CD4-positive, alpha-beta T cell treated with Interleukin-15 for 4 hours (primary cell): Measurements from ENCODE around the gene JOSD2.
"Not testable (repeated sequence)": the region's sequence is repeated elsewhere in the genome, so short reads cannot be mapped to it uniquely, and the experiment has no call there.

Source experiments
- DNase-seq: peaks from one replicate; pipeline ENCODE4 v3.0.0-alpha.2; 2020; ENCODE audit warnings: low spot score

The JOSD2 gene

DNA sequence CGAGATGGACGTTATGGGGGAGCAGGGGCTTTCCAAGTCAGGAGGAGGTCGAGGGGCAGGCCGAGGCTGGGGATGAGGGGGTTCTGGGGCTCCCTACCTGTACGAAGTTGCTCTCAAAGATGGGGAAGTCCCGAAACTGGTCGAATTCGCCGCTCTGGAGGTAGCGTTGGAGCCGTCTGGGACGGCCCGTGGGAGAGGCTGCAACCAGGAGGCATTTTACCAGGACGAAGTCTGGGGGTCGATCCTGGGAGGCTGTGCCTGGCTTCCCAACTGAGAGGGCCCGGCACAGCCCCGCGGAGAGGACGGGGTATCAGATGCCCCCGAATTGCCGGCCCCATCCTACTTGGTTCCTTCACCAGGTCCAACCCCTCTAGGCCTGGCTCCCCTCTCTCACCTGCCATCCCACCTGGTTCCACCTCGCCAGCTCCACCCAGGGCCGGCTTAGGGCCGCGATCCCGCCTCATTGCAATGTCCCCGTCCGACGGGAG, 35.2 kb downstream of the JOSD2 start:
- no peak for DNase-seq

- no peak for DNase-seq
Observed at GRCh38 chr19:50475101-50475568, 35.9 kb downstream of the JOSD2 start.

DNA sequence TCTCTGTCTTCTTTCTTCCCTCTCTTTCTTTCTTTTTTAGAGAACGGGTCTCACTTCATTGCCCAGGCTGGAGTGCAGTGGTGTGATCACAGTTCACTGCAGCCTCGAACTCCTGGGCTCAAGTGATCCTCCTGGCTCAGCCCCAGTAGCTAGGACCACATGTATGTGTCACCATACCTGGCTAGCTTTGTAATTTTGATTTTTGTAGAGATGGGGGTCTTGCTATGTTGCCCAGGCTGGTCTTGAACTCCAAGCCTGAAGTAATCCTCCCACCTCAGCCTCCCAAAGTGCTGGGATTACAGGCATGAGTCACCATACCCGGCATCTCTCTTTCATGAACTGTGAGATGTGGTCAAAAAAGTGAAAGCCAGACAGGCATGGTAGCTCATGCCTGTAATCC, 37.7 kb downstream of the JOSD2 start:
- not testable (repeated sequence) for DNase-seq

DNA sequence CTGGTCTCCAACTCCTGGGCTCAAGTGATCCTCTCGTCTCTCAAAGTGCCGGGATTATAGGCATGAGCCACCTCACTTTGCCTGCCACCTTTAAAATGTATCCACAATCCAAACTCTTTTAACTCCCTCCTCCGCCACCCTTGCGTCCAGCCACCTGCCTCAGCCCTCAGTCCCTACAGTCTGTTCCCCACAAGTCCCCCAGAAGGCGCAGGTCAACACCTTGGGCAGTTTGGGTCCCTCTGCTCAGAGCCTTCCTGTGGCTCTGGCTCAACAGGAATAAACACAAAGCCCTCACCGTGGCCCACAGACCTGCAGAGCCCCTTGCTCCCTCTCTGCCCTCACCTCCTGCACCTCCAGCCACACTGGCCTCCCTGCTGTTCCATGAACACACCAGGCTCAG, 42.2 kb downstream of the JOSD2 start:
- no peak for DNase-seq

DNA sequence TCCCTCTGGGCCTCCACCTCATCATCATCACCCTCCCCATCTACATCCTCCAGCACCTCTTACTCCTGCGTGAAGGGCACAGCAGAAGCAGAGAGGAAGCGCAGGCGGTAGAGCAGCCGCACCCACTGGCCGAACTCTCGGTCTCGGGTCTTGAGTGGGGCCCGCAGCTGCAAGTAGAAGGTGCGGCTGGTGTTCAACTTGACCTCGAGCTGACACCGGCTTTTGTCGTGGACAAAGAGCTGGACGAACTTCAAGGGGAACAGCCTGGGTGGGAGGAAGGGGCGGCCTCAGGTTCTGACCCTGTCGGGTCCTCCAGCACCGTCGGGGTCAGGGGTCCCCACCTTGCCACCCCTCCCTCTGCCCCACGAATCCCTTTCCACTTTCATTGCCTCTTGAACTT, 43.4 kb downstream of the JOSD2 start:
- no peak for DNase-seq

DNA sequence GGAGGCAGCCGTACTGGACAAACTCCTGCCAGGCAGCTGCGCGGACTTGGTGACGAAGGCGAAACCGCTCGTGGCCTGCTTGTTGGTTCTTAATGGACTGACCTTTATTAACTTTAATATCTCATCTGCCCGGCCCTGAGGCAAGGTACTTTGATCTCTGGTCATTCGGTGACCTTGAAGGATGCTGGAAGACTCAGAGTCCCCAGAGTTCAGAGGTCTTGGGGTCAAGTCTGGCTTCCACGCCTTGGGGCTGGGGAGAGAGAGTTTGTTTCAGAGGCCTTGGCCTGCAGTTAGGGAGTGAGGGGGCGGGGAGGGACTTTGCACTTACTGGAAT, 44.3 kb downstream of the JOSD2 start:
- DNase-seq = no peak

DNA sequence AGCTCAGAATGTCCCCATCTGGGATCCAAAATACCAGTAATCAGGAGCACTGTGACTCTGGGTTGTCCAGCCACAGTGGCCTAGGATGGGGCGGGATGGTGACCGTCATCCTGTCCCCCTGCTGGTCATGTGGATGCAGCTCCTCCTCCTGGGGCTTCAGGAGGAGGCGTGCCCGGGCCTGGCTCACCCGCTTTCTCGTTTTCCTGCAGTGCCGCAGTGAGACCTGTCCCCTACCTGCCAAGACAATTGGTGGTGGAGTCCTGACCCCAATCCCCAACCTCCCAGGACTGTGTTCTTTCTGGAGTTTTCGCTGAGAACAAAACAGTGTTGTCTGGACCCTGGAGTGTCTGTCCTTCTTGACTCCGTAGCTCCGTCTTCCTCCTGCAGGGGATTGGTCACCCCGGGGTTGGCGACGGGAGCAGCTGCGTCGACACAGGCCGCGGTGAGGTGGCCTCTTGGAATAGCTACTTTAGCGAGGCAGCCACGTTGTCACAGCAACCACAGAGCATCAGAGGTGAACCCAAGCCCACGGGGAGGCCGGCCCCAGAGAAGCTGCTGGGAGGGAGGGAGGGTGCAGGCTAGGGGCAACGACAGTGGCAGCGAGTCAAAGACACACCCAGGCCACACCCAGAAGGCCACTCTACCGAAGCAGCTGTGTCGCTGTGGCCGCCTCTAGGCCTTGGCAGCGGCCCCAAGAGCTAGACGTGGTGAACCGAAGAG, 44.8 kb downstream of the JOSD2 start:
- no peak for DNase-seq

GRCh38 chr19:50465000-50465399, 46.0 kb downstream of the JOSD2 start:
- no peak for DNase-seq

DNA sequence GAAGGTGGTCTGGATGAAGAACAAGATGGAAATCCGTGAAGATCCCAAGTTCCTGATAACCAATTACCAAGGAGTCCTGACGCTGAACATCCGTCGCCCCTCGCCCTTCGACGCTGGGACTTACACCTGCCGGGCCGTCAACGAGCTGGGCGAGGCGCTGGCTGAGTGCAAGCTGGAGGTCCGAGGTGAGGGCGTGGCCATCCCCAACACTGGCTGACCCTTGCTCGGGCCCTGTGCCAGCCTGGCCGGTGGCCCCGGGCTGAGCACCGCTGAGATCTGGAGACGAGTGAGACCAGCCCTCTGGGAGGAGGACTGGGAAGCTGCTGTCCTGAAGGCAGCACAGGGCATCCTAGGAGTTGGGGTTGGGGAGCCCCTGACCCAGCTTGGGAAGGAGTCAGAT, 46.6 kb downstream of the JOSD2 start:
- DNase-seq = no peak

DNA sequence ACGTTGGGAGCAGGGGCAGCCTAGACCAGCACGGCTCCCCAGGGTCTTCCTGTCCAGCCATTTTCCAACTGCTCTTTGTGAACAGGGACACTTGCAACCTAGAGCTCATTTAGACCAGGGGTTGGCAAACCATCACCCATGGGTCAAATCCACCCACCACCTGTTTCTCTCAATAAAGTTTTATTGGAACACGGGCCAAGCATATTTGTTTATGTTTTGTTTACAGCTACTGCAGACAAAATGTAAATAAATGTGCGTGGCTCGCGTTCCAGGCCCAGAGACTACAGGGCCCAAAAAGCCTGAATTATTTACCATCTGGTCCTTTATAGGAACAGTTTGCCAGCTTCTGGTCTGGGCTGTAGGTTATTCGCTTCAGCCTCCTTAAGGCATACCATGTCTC, 48.0 kb downstream of the JOSD2 start:
- no peak for DNase-seq

DNA sequence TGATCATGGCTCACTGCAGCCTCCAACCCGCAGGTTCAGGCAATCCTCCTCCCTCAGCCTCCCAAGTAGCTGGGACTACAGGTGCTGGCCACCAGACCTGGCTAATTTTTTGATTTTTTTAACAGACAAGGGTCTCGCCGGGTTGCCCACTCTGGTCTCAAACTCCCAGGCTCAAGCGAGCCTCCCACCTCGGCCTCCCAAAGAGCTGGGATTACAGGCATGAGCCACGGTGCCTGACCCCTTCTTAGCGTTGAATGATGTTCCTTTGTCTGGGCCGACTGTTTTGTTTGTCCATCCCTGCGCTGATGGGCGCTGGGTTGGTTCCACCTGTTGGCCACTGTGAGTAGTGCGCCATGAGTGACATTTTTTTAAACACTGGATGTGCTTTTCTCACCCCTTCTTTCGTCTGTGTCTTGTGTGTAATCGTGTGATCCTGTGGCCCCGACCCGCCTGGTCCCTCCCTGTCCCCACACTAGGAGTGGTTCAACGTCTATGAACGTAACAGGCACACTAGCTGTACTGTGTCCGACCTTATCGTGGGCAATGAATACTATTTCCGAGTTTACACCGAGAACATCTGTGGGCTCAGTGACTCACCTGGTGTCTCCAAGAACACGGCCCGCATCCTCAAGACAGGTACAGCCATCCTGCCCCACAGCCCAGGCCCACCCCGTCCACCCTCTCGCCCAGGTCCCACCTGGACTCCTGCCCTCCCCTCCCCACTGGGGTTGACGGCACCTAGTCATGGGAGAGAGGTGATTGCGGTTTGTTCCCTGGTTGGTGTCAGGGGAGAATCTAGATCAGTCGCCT, 49.7 kb downstream of the JOSD2 start:
- peak; percentile 62 for DNase-seq

- DNase-seq = no peak
Observed at GRCh38 chr19:50460161-50460765, 50.7 kb downstream of the JOSD2 start.

DNA sequence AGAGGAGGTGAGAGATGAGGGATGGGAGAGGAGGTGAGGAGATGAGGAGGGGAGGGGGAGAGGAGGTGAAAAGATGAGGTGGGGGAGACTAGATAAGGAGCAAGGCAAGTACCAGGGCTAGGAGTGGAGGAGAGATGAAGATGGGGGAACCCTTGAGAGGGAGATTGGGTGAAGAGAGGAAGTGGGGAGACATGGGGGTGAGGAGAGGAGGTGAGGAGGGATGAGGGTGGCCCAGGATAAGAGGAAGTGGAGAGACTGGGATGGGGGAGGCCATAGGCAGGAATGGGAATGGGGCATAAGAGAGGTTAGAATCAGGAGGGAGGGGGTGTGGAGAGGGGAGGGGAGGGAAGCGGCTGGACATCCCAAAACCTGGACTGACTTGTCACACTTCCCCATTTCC, 51.4 kb downstream of the JOSD2 start:
- no peak for DNase-seq

DNA sequence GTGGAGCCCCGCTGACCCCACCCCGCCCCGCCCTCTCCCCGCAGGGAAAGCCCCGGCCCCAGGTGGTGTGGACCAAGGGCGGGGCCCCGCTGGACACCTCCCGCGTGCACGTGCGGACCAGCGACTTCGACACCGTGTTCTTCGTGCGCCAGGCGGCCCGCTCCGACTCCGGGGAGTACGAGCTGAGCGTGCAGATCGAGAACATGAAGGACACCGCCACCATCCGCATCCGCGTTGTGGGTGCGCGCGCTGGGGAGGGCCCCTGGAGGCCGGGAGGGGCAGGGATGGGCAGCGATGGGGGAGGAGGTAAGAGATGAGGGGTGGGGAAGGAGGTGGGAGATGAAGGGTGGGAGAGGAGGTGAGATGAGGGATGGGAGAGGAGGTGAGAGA, 51.9 kb downstream of the JOSD2 start:
- no peak for DNase-seq

DNA sequence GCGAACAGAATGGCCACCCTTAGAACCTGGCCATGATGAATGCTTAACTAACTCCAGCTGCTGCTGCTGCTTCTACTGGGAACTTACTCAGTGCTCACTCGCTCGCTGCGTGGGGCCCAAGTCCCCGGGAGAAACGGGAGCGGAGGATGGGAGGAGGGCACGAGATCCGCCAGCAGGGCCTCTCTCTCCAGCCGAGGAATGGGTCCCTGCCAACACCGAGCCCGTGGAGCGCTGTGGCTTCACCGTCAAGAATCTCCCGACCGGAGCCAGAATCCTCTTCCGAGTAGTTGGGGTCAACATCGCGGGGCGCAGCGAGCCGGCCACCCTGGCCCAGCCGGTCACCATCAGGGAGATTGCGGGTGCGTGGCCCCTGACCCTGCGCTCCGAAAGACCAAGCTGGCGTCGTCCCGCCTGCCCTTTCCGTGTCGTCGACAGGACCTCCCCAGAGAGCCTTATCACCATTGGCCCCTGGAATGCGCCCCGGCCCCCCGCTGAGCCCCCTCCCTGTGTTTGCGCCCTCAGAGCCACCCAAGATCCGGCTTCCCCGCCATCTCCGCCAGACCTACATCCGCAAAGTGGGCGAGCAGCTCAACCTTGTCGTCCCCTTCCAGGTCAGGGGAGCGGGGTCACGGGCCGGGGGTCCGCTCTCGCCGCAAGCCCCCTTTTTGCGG, 52.5 kb downstream of the JOSD2 start:
- no peak for DNase-seq

DNA sequence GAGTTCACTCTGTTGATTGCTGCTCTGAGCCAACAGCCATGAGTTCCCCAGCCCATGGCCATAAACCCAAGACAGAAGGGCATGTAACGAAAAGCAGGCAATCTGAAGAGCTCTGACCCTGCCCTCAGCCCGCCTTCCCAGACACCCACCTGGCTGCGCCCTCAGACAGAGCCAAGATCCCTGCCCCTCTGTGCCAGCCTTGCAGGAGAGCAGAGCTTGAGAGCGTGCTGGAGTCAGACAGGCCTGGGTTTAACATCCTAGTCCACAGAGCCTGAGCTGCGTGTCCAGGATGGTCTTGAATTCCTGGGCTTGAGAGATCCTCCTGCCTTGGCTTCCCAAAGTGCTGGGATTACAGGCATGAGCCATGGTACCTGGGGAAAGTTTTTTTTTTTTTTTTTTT, 53.7 kb downstream of the JOSD2 start:
- DNase-seq = no peak
